NCI-H2029 treated with DMSO at 0.1 percent for 48 hours (cell line): ENCODE data around the gene DCDC2B.
"Not testable (repeated sequence)": the region's sequence is repeated elsewhere in the genome, so short reads cannot be mapped to it uniquely, and the experiment has no call there.

Source experiments
- DNase-seq: peaks from one replicate; lab custom pipeline; 2025; lab: John Stamatoyannopoulos, UW

DCDC2B gene

GRCh38 chr1:32256473-32257226 is 47.8 kb downstream of the DCDC2B start:
- no peak for DNase-seq

GRCh38 chr1:32257227-32257508 is 48.3 kb downstream of the DCDC2B start:
- DNase-seq = no peak

GRCh38 chr1:32263236-32263593 is 54.3 kb downstream of the DCDC2B start:
- DNase-seq = not testable (repeated sequence)

- DNase-seq = no peak
Observed at GRCh38 chr1:32263744-32264143, 54.9 kb downstream of the DCDC2B start.
